PC-9 (cell line): Measurements from ENCODE around the gene HOXD3. TPM values are rescaled to one million over a fixed set of nuclear protein-coding genes. Genes with fewer than 3 reads are reported as not detected.

Source experiments
- BruUV-seq: library from RNA; stranded (reverse); fragments of 400-500 nt; replicated peaks from 2 replicates; lab custom pipeline; 2021; lab: Mats Ljungman, UMichigan
- CTCF ChIA-PET: fragments of 300-600 bp; sonication (Branson Sonifier 250); formaldehyde crosslinking; loops from one replicate; lab custom pipeline; 2022; ENCODE audit warnings: antibody characterized with exemption; lab: Charles Lee
- POLR2A ChIA-PET: fragments of 300-600 bp; sonication (Branson Sonifier 250); formaldehyde crosslinking; loops from one replicate; lab custom pipeline; 2022; ENCODE audit warnings: antibody characterized with exemption; ENCODE audit not compliant: unreplicated experiment; lab: Charles Lee
- DNase-seq, 2 experiments: peaks; one replicate each; pipeline versions ENCODE4 v3.0.0 to v3.0.0-alpha.2; 2015 to 2022; ENCODE audit warnings: mixed read lengths in 1 of 2
- H2AFZ ChIP-seq: fragments of 200-600 bp; sonication (generic); 2 replicates; pipeline ENCODE4 v1.8.1; 2017; ENCODE audit warnings: antibody characterized with exemption
- H3F3A ChIP-seq: fragments of 200-600 bp; sonication (generic); 2 replicates; pipeline ENCODE4 v1.8.1; 2017; ENCODE audit warnings: antibody characterized with exemption, mild to moderate bottlenecking, low read depth; ENCODE audit not compliant: insufficient read depth
- H3K27ac ChIP-seq: fragments of 200-600 bp; sonication (generic); 2 replicates; pipeline ENCODE4 v1.6.1; 2016; ENCODE audit warnings: mixed run types
- H3K27me3 ChIP-seq: fragments of 200-600 bp; sonication (generic); 2 replicates; pipeline ENCODE4 v1.6.1; 2016; ENCODE audit warnings: low read depth, mixed run types; ENCODE audit not compliant: insufficient read depth
- H3K36me3 ChIP-seq: fragments of 200-600 bp; sonication (generic); 2 replicates; pipeline ENCODE4 v1.6.1; 2016; ENCODE audit warnings: low read depth, mixed run types
- H3K4me1 ChIP-seq: fragments of 200-600 bp; sonication (generic); replicated peaks from 2 replicates; pipeline ENCODE4 v1.6.1; 2016; ENCODE audit warnings: mixed run types; ENCODE audit not compliant: insufficient read depth
- H3K4me2 ChIP-seq: fragments of 200-600 bp; sonication (generic); 2 replicates; pipeline ENCODE4 v1.6.1; 2017; ENCODE audit warnings: mixed run types
- H3K4me3 ChIP-seq: fragments of 200-600 bp; sonication (generic); 2 replicates; pipeline ENCODE4 v1.6.1; 2016; ENCODE audit warnings: mixed run types
- H3K79me2 ChIP-seq: fragments of 200-600 bp; sonication (generic); 2 replicates; pipeline ENCODE4 v1.6.1; 2017; ENCODE audit warnings: low read depth, mixed run types
- H3K9me2 ChIP-seq: fragments of 200-600 bp; sonication (generic); 2 replicates; pipeline ENCODE4 v1.8.1; 2017; ENCODE audit warnings: mild to moderate bottlenecking; ENCODE audit not compliant: insufficient read depth
- H3K9me3 ChIP-seq: fragments of 200-600 bp; sonication (generic); 2 replicates; pipeline ENCODE4 v1.8.1; 2016; ENCODE audit warnings: low read depth; ENCODE audit not compliant: insufficient read depth
- H4K20me1 ChIP-seq: fragments of 200-600 bp; sonication (generic); 2 replicates; pipeline ENCODE4 v1.8.1; 2017; ENCODE audit not compliant: insufficient read depth
- CTCF ChIP-seq: fragments of 200-600 bp; sonication (generic); conservative IDR thresholded peaks from 2 replicates; pipeline ENCODE4 v1.6.1; 2017; ENCODE audit warnings: mixed run types, antibody characterized with exemption, mild to moderate bottlenecking, moderate library complexity
- EZH2 ChIP-seq: fragments of 200-600 bp; sonication (generic); IDR thresholded peaks from 2 replicates; pipeline ENCODE4 v1.8.0; 2017; ENCODE audit warnings: antibody characterized with exemption, low read depth
- intact Hi-C: fragments of 100-400 bp; cut with micrococcal nuclease; formaldehyde crosslinking; loops from one replicate; pipeline ENCODE4 v1.10.0; 2022; ENCODE audit not compliant: unreplicated experiment
- total RNA-seq: library from RNA; stranded (reverse); gene quantifications from 2 replicates; pipeline ENCODE4 v1.2.3, GENCODE V29; 2021

The HOXD3 gene
- total RNA-seq, 1 experiment from 2014 or later: not detected

- Histone ChIP-seq H3K27me3 (peaks cover 45% of the 10 kb centered on the region), H3K4me3 (no peak overlapping the region), H3K27ac (no peak overlapping the region), H3F3A (no peaks in the 10 kb centered on the region), H3K9me3 (no peaks in the 10 kb centered on the region), H4K20me1 (no peaks in the 10 kb centered on the region), H3K4me2 (no peak overlapping the region), H3K4me1 (no peaks in the 10 kb centered on the region), H3K9me2 (no peaks in the 10 kb centered on the region), H2AFZ (no peak overlapping the region), H3K79me2 (no peaks in the 10 kb centered on the region), H3K36me3 (no peaks in the 10 kb centered on the region)
- no peak for DNase-seq
- no TSS peak for BruUV-seq
- intact Hi-C loops: no loop called here
- CTCF ChIA-PET: no interaction called here
- TF ChIP-seq EZH2: no peak
- TF ChIP-seq CTCF: no peak
- POLR2A ChIA-PET: no interaction called here
Measured at GRCh38 chr2:176173567-176174381, 16.7 kb downstream of the HOXD3 start.

- no peaks in the 10 kb centered on the region for H3K4me1 ChIP-seq
- TF ChIP-seq CTCF: no peak
- no peak for TF ChIP-seq EZH2
- POLR2A ChIA-PET: no interaction called here
- H3K4me3 ChIP-seq: no peak overlapping the region
- no peaks in the 10 kb centered on the region for H3K36me3 ChIP-seq
- no TSS peak for BruUV-seq
- H3K27me3 ChIP-seq: peaks cover 51% of the 10 kb centered on the region
- intact Hi-C loops: no loop called here
- no peaks in the 10 kb centered on the region for H3K9me3 ChIP-seq
- no peaks in the 10 kb centered on the region for H3K9me2 ChIP-seq
- no peaks in the 10 kb centered on the region for H3F3A ChIP-seq
- H2AFZ ChIP-seq: no peak overlapping the region
- no peaks in the 10 kb centered on the region for H3K79me2 ChIP-seq
- no peak overlapping the region for H3K27ac ChIP-seq
- DNase-seq: no peak
- H4K20me1 ChIP-seq: no peaks in the 10 kb centered on the region
- no peak overlapping the region for H3K4me2 ChIP-seq
- CTCF ChIA-PET: no interaction called here
Measured at GRCh38 chr2:176174382-176174823, 17.3 kb downstream of the HOXD3 start.

- BruUV-seq: no TSS peak
- H3K27ac ChIP-seq: no peak overlapping the region
Measured at GRCh38 chr2:176174824-176175708, 18.0 kb downstream of the HOXD3 start.

More at GRCh38 chr2:176174824-176175708, 18.0 kb downstream of the HOXD3 start:
- H3K27me3 ChIP-seq: peaks cover 58% of the 10 kb centered on the region
- H3K9me3 ChIP-seq: no peaks in the 10 kb centered on the region
- ChIA-PET CTCF (no interaction called here), POLR2A (no interaction called here)
- no peaks in the 10 kb centered on the region for H3K4me1 ChIP-seq
- no peaks in the 10 kb centered on the region for H3K79me2 ChIP-seq
- no peaks in the 10 kb centered on the region for H4K20me1 ChIP-seq
- no peaks in the 10 kb centered on the region for H3K36me3 ChIP-seq
- no peaks in the 10 kb centered on the region for H3F3A ChIP-seq
- H3K4me3 ChIP-seq: no peak overlapping the region
- intact Hi-C loops: no loop called here
- TF ChIP-seq CTCF (no peak), EZH2 (no peak)
- no peak for DNase-seq
- no peak overlapping the region for H3K4me2 ChIP-seq
- H2AFZ ChIP-seq: no peak overlapping the region
- H3K9me2 ChIP-seq: no peaks in the 10 kb centered on the region
